ACC112 (cell line): ENCODE data around the gene C10orf105.

Experiments
- H2AFZ ChIP-seq: fragments of 200-600 bp; sonication (generic); one replicate; pipeline ENCODE4 v1.6.0; 2017; ENCODE audit warnings: antibody characterized with exemption, low read length; ENCODE audit not compliant: unreplicated experiment
- H3K27ac ChIP-seq: fragments of 200-600 bp; sonication (generic); 2 replicates; pipeline ENCODE4 v1.5.1; 2014; ENCODE audit warnings: low read depth, mild to moderate bottlenecking, antibody characterized with exemption, low read length, moderate library complexity
- H3K27me3 ChIP-seq: fragments of 200-600 bp; sonication (generic); 2 replicates; pipeline ENCODE4 v1.6.1; 2014; ENCODE audit warnings: mild to moderate bottlenecking, antibody characterized with exemption, low read length, moderate library complexity, mixed read lengths; ENCODE audit not compliant: insufficient read depth
- H3K36me3 ChIP-seq: fragments of 200-600 bp; sonication (generic); 2 replicates; pipeline ENCODE4 v1.6.1; 2016; ENCODE audit warnings: mild to moderate bottlenecking, antibody characterized with exemption, low read length, moderate library complexity, mixed read lengths; ENCODE audit not compliant: insufficient read depth
- H3K4me1 ChIP-seq: fragments of 200-600 bp; sonication (generic); one replicate; pipeline ENCODE4 v1.6.1; 2016; ENCODE audit warnings: low read length, mixed read lengths; ENCODE audit not compliant: insufficient read depth, unreplicated experiment, control insufficient read depth
- H3K4me3 ChIP-seq: fragments of 200-600 bp; sonication (generic); 2 replicates; pipeline ENCODE4 v1.5.1; 2014; ENCODE audit warnings: mild to moderate bottlenecking, low read depth, low read length
- H3K79me2 ChIP-seq: fragments of 200-600 bp; sonication (generic); one replicate; pipeline ENCODE4 v1.6.0; 2016; ENCODE audit warnings: low read length; ENCODE audit not compliant: control insufficient read depth, unreplicated experiment, insufficient read depth

The C10orf105 gene

GRCh38 chr10:71719464-71720201 is at the start of gene C10orf105:
TSS of gene C10orf105 (minus strand) at chr10:71719778. CDS start at chr10:71716337, 3,441 bp downstream.
- Histone ChIP-seq H3K4me3 (no peak within 1 kb of the TSS), H2AFZ (no peak within 1 kb of the TSS), H3K79me2 (no peaks in the 10 kb centered on the region), H3K27ac (no peak within 1 kb of the TSS), H3K27me3 (no peaks in the 10 kb centered on the region), H3K36me3 (no peaks in the 10 kb centered on the region), H3K4me1 (peaks cover 3% of the 10 kb centered on the region)

GRCh38 chr10:71767420-71768035 is 48.0 kb upstream of the C10orf105 start:
- Histone ChIP-seq H2AFZ (no peak overlapping the region), H3K79me2 (no peaks in the 10 kb centered on the region), H3K4me1 (peaks cover 72% of the 10 kb centered on the region), H3K4me3 (peak overlapping the region; percentile 31; the same call in 1 of the 2 replicates), H3K27me3 (no peaks in the 10 kb centered on the region), H3K27ac (peak overlapping the region; percentile 96), H3K36me3 (no peaks in the 10 kb centered on the region)

- no peaks in the 10 kb centered on the region for H3K36me3 ChIP-seq
- H3K27ac ChIP-seq: peak overlapping the region; percentile 96
- H3K4me3 ChIP-seq: peak overlapping the region; percentile 31; the same call in 1 of the 2 replicates
- peaks cover 65% of the 10 kb centered on the region for H3K4me1 ChIP-seq
- H3K79me2 ChIP-seq: no peaks in the 10 kb centered on the region
- no peaks in the 10 kb centered on the region for H3K27me3 ChIP-seq
- no peak overlapping the region for H2AFZ ChIP-seq
Measured at GRCh38 chr10:71766717-71767419, 47.3 kb upstream of the C10orf105 start.

GRCh38 chr10:71765906-71766716 is 46.5 kb upstream of the C10orf105 start:
- H3K36me3 ChIP-seq: no peaks in the 10 kb centered on the region
- H3K4me1 ChIP-seq: peaks cover 59% of the 10 kb centered on the region

GRCh38 chr10:71765176-71765904 is 45.8 kb upstream of the C10orf105 start:
- Histone ChIP-seq H3K4me3 (no peak overlapping the region), H3K27ac (0 out of 2 replicates have a peak overlapping the region, but pooled peaks have one; percentile 96), H3K27me3 (no peaks in the 10 kb centered on the region), H3K4me1 (peaks cover 56% of the 10 kb centered on the region), H2AFZ (no peak overlapping the region), H3K36me3 (no peaks in the 10 kb centered on the region), H3K79me2 (no peaks in the 10 kb centered on the region)

More at GRCh38 chr10:71765906-71766716, 46.5 kb upstream of the C10orf105 start:
- Histone ChIP-seq H2AFZ (no peak overlapping the region), H3K4me3 (no peak overlapping the region; the same call in 1 of the 2 replicates), H3K27me3 (no peaks in the 10 kb centered on the region), H3K27ac (peak overlapping the region; percentile 96), H3K79me2 (no peaks in the 10 kb centered on the region)

GRCh38 chr10:71763352-71764127 is 44.0 kb upstream of the C10orf105 start:
- Histone ChIP-seq H3K27ac (no peak overlapping the region), H3K79me2 (no peaks in the 10 kb centered on the region), H3K27me3 (no peaks in the 10 kb centered on the region), H3K4me3 (no peak overlapping the region), H3K4me1 (peaks cover 43% of the 10 kb centered on the region), H2AFZ (no peak overlapping the region), H3K36me3 (no peaks in the 10 kb centered on the region)

GRCh38 chr10:71762324-71762723 is 42.7 kb upstream of the C10orf105 start:
- H3K27ac ChIP-seq: no peak overlapping the region
- peaks cover 31% of the 10 kb centered on the region for H3K4me1 ChIP-seq
- H3K27me3 ChIP-seq: no peaks in the 10 kb centered on the region
- H2AFZ ChIP-seq: no peak overlapping the region
- H3K79me2 ChIP-seq: no peaks in the 10 kb centered on the region
- H3K36me3 ChIP-seq: no peaks in the 10 kb centered on the region
- no peak overlapping the region for H3K4me3 ChIP-seq

- H3K27ac ChIP-seq: no peak overlapping the region
- H3K27me3 ChIP-seq: no peaks in the 10 kb centered on the region
- H2AFZ ChIP-seq: no peak overlapping the region
- peaks cover 26% of the 10 kb centered on the region for H3K4me1 ChIP-seq
- no peaks in the 10 kb centered on the region for H3K79me2 ChIP-seq
- no peak overlapping the region for H3K4me3 ChIP-seq
- no peaks in the 10 kb centered on the region for H3K36me3 ChIP-seq
Measured at GRCh38 chr10:71761541-71762113, 42.0 kb upstream of the C10orf105 start.

- Histone ChIP-seq H3K27me3 (no peaks in the 10 kb centered on the region), H3K27ac (no peak overlapping the region), H3K4me1 (peaks cover 21% of the 10 kb centered on the region), H3K36me3 (no peaks in the 10 kb centered on the region), H2AFZ (no peak overlapping the region), H3K4me3 (no peak overlapping the region), H3K79me2 (no peaks in the 10 kb centered on the region)
Measured at GRCh38 chr10:71761105-71761511, 41.5 kb upstream of the C10orf105 start.
